A549 treated with ZK216348 at 1 μM for 4 hours (cell line): ENCODE data around the gene COL4A3. TPM values are rescaled to one million over a fixed set of nuclear protein-coding genes. Genes with fewer than 3 reads are reported as not detected.

Source experiments
- total RNA-seq: library from RNA; stranded (reverse); fragments of 200-300 nt; extraction: Qiagen RNA extraction; gene quantifications from 5 replicates; pipeline ENCODE4 v1.2.3, GENCODE V29; 2022; ENCODE audit warnings: low read depth

The COL4A3 gene
- total RNA-seq = 0.28 to 1.3 TPM (median 0.82 TPM) in 5 replicates

DNA sequence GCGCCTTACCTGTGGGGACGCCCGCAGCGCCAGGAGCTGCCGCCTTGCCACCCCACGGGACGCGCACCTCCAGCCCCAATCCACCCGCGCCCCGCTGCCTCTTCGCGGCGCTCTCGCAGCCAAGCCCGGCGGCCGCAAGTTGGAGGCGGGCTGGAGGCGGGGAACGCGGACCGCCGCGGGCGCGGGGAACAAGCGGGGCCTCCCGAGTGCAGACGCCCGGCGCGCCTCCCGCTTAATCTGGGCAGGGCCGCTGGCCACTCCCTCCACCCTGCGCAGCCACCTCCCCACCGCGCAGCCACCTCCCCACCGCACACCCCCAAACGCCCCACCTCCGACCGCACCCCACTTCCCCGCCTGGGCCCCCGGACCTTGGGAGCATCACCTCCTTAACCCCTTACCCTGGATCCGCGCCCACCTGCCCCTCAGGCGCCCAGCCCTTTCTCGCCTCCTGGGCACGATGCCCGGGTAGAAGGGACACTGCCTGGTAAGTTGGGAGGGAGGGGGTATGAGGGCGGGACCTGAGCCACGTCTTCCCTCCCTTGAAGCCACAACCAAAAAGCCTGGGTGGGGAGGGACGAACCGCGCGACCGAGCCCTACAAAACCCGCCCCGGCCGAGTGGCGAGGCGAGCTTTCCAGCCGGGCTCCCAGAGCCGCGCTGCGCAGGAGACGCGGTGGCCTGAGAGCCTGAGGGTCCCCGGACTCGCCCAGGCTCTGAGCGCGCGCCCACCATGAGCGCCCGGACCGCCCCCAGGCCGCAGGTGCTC, at the start of gene COL4A3, which contains the start of gene COL4A4:
COL4A3 (plus strand) TSS at position 627 of the 765 bp plus-strand sequence; CDS start at position 730, 103 bp downstream.
COL4A4 (minus strand) TSS at position 208 of the 765 bp plus-strand sequence. CDS start 16,722 bp downstream, outside the sequence.

DNA sequence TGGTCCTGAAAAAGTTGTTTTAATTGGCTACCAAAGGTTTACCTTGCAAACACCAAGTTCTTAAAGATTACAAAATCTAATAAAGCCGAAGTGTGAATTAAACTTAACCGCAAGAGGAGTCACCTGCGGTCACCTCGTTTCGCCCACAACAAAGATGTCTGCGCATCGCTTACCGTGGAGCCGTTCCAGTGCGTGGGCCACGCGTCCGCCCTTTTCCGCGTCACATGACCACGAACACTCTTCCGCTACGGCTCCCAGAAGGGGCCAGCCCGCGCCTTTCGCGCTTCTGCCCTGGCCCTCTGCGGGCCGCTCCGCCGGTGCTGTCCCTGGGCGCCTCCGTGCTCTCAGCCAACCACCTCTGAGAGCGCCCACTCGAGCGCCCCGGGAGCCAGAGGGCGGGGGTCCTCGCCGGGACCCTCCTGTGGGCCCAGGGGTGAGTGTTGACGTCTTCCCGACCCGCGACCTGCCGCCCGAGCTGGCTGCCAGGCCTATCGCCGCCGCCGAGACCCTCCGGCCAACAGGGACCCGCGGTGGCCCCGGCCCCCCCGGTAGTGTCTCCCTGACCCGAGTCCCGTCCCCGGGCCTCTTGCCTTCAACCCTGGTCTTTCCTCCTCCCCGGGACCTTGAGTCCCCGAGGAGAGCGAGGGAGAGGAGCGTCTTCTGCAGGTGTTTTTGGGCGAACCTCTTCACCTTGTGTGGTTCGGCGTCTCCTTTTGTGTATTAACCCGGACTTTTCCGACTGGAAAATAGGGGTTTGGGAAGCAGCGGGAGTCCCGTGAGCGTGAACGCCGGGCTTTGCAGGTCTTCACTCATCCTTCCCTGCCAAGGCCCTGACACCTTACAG, 160.8 kb downstream of the COL4A3 start, which contains the start of gene MFF:
MFF (plus strand) TSS at position 257 of the 844 bp plus-strand sequence. CDS start 5,415 bp downstream, outside the sequence.

Other genes with a start within 250 kb of the COL4A3 start
- 1.1 to 3.1 TPM (median 1.5 TPM) in 5 replicates for gene COL4A4, start 419 bp upstream of the COL4A3 start, total RNA-seq
- 97.8 to 143 TPM (median 107 TPM) in 5 replicates for gene MFF, start 160.6 kb downstream of the COL4A3 start, total RNA-seq
- gene TM4SF20, start 214.7 kb downstream of the COL4A3 start, total RNA-seq = 5.9 to 9.9 TPM (median 8.4 TPM) in 5 replicates
- not detected in 5 replicates for gene SCYGR1, start 223.3 kb downstream of the COL4A3 start, total RNA-seq